ENCODE data around the gene LDLRAD3.

- TF ChIP-seq CTCF (IDR thresholded peaks at IDR 0.05) = no peak
- no peak for TF ChIP-seq ZFX (IDR thresholded peaks at IDR 0.05; ENCODE audit: borderline replicate concordance)
Measured at GRCh38 chr11:35967042-35967441, 23.2 kb downstream of the LDLRAD3 start.

Measured in 22Rv1 (cell line).